SK-N-MC (cell line): ENCODE results near the gene TPRX2.
"Not testable (repeated sequence)": the region's sequence is repeated elsewhere in the genome, so short reads cannot be mapped to it uniquely, and the experiment has no call there.

Source experiments
- EZH2 ChIP-seq: fragments of 200-600 bp; sonication (generic); IDR thresholded peaks from one replicate; pipeline ENCODE4 v1.6.1; 2017; ENCODE audit warnings: antibody characterized with exemption
- POLR2AphosphoS5 ChIP-seq: IDR thresholded peaks from 2 replicates; pipeline ENCODE4 v1.6.1; 2012; ENCODE audit warnings: mild to moderate bottlenecking, low read depth, low read length, borderline replicate concordance

DNA sequence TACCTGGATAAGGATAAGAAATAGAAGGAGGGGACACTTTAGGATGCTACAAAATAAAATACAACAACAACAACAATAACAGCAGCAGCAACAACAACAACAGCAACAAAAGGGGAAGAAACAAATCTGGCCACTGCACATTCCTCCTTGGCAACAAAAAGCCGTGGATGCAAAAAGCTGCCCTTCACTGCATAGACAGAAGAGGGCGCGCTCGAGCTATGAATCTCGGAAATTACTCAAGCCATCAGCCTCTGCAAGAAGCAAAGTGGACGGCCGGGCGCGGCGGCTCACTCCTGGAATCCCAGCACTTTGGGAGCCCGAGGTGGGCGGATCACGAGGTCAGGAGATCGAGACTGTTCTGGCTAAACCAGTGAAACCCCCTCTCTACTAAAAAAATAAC, 50.3 kb downstream of the TPRX2 start:
- TF ChIP-seq EZH2, POLR2AphosphoS5: not testable (repeated sequence)
